PC-9 (cell line): ENCODE results near the gene CLN6.

Experiments
- CTCF ChIP-seq: fragments of 200-600 bp; sonication (generic); conservative IDR thresholded peaks from 2 replicates; pipeline ENCODE4 v1.6.1; 2017; ENCODE audit warnings: mixed run types, antibody characterized with exemption, mild to moderate bottlenecking, moderate library complexity
- EZH2 ChIP-seq: fragments of 200-600 bp; sonication (generic); IDR thresholded peaks from 2 replicates; pipeline ENCODE4 v1.8.0; 2017; ENCODE audit warnings: antibody characterized with exemption, low read depth

- TF ChIP-seq CTCF (peak; percentile 75), EZH2 (no peak)
Observed at GRCh38 chr15:68210821-68211655, 18.5 kb downstream of the CLN6 start.
